ENCODE results near the gene COPB2.

Gene COPB2

DNA sequence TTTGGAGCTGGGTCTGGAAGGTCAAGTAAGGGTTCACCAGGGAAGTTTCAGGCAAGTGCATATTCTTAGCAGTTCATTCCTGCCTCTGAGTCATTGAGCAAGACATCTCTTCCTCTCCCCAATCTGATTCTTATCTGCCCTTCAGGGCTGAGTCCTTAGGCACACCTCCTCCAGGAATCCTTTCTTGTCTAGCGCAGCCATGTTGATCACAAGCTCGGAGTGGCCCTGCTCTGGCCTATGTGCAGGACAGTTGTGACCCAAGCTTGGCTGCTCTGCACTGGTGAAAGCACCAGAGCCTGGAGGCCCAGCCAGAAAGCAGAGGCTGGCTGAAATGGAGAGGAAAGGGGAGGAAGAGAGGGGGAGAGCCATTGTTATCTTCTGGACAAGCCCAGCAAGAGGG, 76.5 kb downstream of the COPB2 start:
- no peaks in the 10 kb centered on the region for H3K36me3 ChIP-seq (ENCODE audit: insufficient read depth, low read depth, low read length)
- H3K4me3 ChIP-seq (ENCODE audit: low read length), result no peak overlapping the region
- no peak overlapping the region for H3K9ac ChIP-seq (ENCODE audit: low read depth, low read length)
- H3K9me3 ChIP-seq (ENCODE audit: insufficient read depth, low read depth, low read length), result no peaks in the 10 kb centered on the region
- no peak overlapping the region for H3K27ac ChIP-seq (ENCODE audit: low read length)
- 0 out of 2 replicates have a peak, but pooled peaks cover 6% of the 10 kb centered on the region for H3K27me3 ChIP-seq (ENCODE audit: insufficient read depth, low read length)
- H3K4me1 ChIP-seq (ENCODE audit: insufficient read depth, low read length), result no peaks in the 10 kb centered on the region

DNA sequence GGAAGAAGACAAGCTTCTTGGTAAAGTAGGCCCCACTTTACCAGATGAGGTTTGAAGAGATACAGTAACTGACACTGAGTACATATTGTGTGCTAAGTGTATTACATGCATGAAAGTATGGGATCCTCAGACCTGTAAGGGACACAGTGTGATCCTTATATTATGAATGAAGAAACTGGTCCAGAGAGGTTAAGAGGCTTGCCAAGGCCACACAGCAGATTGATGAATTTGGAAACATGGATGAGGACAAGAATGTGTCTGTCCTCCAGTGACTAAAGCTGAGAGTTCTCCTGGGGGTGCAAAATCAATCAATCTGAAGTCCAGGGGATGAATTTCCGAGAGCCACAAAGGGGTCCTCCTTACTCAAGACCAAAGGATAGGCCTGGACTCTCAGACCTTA, 77.0 kb downstream of the COPB2 start:
- Histone ChIP-seq H3K4me1 (ENCODE audit: insufficient read depth, low read length) (no peaks in the 10 kb centered on the region), H3K36me3 (ENCODE audit: insufficient read depth, low read depth, low read length) (no peaks in the 10 kb centered on the region), H3K27me3 (ENCODE audit: insufficient read depth, low read length) (0 out of 2 replicates have a peak, but pooled peaks cover under 1% of the 10 kb centered on the region), H3K9ac (ENCODE audit: low read depth, low read length) (no peak overlapping the region), H3K27ac (ENCODE audit: low read length) (no peak overlapping the region), H3K4me3 (ENCODE audit: low read length) (no peak overlapping the region), H3K9me3 (ENCODE audit: insufficient read depth, low read depth, low read length) (no peaks in the 10 kb centered on the region)

DNA sequence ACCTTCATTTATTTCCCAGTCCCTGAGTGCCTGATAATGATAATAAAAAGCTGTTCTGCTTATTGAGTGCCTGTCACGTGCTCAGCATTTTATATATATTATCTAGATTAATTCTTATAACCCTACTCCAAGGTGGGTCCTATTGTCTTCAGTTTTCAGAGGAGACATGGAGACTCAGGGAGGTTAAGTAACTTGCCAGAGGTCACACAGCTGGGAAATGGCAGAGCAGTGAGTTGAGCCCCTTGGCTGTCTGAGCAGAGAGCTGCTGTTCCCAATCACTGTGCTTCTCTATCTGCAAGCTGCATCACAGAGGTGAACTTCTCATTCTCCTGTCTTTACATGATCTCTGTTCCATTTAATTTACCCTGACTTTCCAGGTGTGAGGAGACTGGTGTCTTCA, 77.9 kb downstream of the COPB2 start:
- Histone ChIP-seq H3K27ac (ENCODE audit: low read length) (no peak overlapping the region), H3K4me3 (ENCODE audit: low read length) (no peak overlapping the region), H3K27me3 (ENCODE audit: insufficient read depth, low read length) (no peaks in the 10 kb centered on the region), H3K36me3 (ENCODE audit: insufficient read depth, low read depth, low read length) (no peaks in the 10 kb centered on the region), H3K9me3 (ENCODE audit: insufficient read depth, low read depth, low read length) (no peaks in the 10 kb centered on the region), H3K9ac (ENCODE audit: low read depth, low read length) (no peak overlapping the region), H3K4me1 (ENCODE audit: insufficient read depth, low read length) (no peaks in the 10 kb centered on the region)

DNA sequence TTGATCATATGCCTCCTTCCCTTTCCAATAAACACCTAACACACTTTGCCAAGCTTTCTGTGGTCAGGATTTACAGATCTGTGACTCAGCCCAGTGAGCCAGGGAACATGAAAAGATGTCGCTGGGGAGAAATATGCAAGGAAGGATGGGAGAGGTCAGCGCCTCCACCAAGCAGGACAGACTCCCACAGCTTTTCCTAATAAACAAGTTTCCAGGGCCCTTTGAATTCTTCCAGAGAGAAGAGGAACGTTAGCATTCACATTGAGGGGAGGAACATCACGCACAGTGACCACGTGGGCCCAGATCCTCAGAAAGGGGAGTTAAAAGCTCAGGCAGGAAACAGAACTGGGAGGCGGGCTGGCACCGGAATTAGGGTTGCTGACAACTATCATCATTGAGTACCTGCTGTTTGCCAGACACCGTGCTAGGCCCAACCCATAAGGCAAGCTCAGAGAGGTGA, 78.9 kb downstream of the COPB2 start:
- Histone ChIP-seq H3K27ac (ENCODE audit: low read length) (no peak overlapping the region), H3K36me3 (ENCODE audit: insufficient read depth, low read depth, low read length) (no peaks in the 10 kb centered on the region), H3K4me3 (ENCODE audit: low read length) (no peak overlapping the region), H3K27me3 (ENCODE audit: insufficient read depth, low read length) (no peaks in the 10 kb centered on the region), H3K9ac (ENCODE audit: low read depth, low read length) (no peak overlapping the region), H3K9me3 (ENCODE audit: insufficient read depth, low read depth, low read length) (no peaks in the 10 kb centered on the region), H3K4me1 (ENCODE audit: insufficient read depth, low read length) (no peaks in the 10 kb centered on the region)

DNA sequence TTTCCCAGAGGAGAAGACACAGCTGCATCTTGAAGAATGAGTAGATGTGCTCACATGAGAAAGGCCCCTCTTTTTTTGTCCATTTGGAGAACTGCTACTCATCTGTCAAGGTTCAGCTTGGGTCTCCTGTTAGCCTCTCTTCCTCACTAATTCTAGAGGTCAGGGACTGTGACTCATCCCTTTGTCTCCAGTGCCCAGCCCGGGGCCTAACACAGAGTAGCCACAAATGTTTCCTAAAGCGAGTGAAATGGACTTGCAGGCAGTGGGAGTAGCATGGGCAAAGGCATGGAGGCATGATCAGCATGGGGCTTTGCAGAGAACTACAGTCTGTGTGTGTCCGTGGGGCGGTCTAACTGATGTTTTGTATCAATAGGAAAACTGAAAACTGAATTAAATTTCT, 79.6 kb downstream of the COPB2 start:
- Histone ChIP-seq H3K9me3 (ENCODE audit: insufficient read depth, low read depth, low read length) (no peaks in the 10 kb centered on the region), H3K27ac (ENCODE audit: low read length) (no peak overlapping the region), H3K36me3 (ENCODE audit: insufficient read depth, low read depth, low read length) (no peaks in the 10 kb centered on the region), H3K27me3 (ENCODE audit: insufficient read depth, low read length) (no peaks in the 10 kb centered on the region), H3K4me1 (ENCODE audit: insufficient read depth, low read length) (no peaks in the 10 kb centered on the region), H3K4me3 (ENCODE audit: low read length) (no peak overlapping the region), H3K9ac (ENCODE audit: low read depth, low read length) (no peak overlapping the region)

DNA sequence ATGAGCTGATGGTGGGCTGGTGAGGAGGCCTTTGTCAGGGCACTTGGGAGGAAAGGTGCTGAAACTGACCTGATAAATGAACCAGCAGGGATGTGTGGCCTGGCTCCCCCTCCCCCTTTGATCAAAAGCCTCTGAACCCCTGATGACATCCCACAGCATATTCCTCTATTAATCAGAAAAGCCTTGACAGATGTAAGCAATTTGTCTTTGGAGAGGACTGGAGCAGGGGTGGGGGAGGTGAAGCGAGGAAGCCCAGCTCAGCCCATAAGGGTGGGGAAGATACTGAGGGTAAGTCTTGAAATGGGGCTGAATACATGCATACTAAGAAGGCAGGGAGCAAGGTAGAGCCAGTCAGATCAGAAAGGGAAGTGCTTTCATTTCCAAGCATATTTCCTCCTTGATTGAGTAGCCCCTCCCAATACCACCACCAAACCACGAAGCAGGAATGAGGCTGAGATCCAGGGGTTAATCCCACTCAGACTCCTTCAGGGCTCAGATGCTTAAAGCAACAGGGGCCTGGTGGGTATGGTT, 80.3 kb downstream of the COPB2 start:
- H3K4me3 ChIP-seq (ENCODE audit: low read length), result no peak overlapping the region
- no peak overlapping the region for H3K9ac ChIP-seq (ENCODE audit: low read depth, low read length)
- no peak overlapping the region for H3K27ac ChIP-seq (ENCODE audit: low read length)
- H3K9me3 ChIP-seq (ENCODE audit: insufficient read depth, low read depth, low read length), result no peaks in the 10 kb centered on the region
- H3K4me1 ChIP-seq (ENCODE audit: insufficient read depth, low read length), result no peaks in the 10 kb centered on the region; the same call in 1 of the 2 replicates
- no peaks in the 10 kb centered on the region for H3K27me3 ChIP-seq (ENCODE audit: insufficient read depth, low read length)
- no peaks in the 10 kb centered on the region for H3K36me3 ChIP-seq (ENCODE audit: insufficient read depth, low read depth, low read length)

DNA sequence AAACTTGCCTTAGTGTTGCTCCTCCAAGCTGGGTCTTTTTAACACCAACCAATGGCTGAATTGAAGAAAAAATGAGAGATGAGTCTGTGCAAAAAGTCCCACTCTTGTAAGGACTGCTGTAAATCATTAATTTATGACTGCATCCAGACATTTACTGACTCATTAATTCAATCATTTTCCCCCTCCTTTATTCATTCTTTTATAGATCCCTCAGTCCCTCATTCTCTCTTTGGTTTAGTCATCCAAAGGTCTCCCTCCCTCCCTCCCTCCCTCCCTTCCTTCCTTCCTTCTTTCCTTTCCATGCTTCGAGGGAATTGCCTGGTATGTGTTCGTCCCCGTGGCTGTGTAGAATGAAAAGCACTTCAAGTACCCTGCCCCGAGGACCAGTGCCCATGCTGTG, 80.9 kb downstream of the COPB2 start:
- Histone ChIP-seq H3K27ac (ENCODE audit: low read length) (no peak overlapping the region), H3K9me3 (ENCODE audit: insufficient read depth, low read depth, low read length) (no peaks in the 10 kb centered on the region), H3K4me1 (ENCODE audit: insufficient read depth, low read length) (no peaks in the 10 kb centered on the region; the same call in 1 of the 2 replicates), H3K27me3 (ENCODE audit: insufficient read depth, low read length) (no peaks in the 10 kb centered on the region), H3K9ac (ENCODE audit: low read depth, low read length) (no peak overlapping the region), H3K36me3 (ENCODE audit: insufficient read depth, low read depth, low read length) (no peaks in the 10 kb centered on the region), H3K4me3 (ENCODE audit: low read length) (no peak overlapping the region)

DNA sequence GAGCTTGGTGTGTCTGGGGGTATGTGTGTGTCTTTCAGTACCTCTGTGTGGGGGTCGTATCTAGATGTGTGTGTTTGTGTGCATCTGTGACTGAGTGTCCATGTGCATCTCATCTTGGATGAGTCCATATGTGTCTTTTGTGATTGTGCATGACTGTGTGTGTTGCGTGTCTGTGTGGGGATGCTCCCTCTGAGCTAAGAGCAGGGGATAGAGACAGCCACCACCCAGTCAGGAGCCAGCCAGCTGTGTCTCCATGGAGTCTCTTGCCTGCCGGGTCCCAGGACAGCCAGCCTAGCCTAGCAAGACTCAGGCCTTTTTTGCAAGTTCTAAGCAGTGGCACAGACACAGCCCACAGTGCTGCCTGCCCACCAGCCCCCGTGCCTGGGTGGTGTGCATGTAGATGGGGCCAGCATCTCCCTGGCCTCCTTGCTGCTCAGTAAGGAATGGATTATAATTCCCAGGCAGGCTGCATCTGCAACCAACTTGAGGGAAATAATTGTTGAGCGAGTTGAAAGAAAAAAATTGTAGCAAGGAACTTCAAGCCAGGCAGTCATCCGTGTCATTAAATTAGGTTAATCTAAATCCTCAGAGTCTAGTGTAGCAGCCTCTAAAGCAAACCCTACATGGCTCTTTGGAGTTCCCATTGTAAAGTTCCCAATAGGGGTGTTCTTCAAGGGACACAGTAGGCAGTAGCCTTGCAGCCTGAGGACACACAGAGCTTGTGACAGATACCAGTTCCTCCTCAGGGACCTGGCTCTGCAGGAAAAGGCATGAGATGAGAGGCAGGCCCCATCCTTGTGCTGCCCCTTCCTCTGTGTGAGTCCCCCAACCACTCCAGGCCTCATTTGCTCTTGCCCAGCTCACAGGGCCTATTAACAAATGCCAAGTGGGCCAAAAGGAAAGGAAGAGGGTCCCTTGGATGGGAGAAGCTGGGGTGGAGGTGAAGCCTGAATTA, 81.6 kb downstream of the COPB2 start:
- H3K27ac ChIP-seq (ENCODE audit: low read length), result no peak overlapping the region
- H3K27me3 ChIP-seq (ENCODE audit: insufficient read depth, low read length), result no peaks in the 10 kb centered on the region
- H3K36me3 ChIP-seq (ENCODE audit: insufficient read depth, low read depth, low read length), result no peaks in the 10 kb centered on the region
- no peak overlapping the region for H3K4me3 ChIP-seq (ENCODE audit: low read length)
- no peaks in the 10 kb centered on the region for H3K9me3 ChIP-seq (ENCODE audit: insufficient read depth, low read depth, low read length)
- no peak overlapping the region for H3K9ac ChIP-seq (ENCODE audit: low read depth, low read length)
- no peaks in the 10 kb centered on the region; the same call in 1 of the 2 replicates for H3K4me1 ChIP-seq (ENCODE audit: insufficient read depth, low read length)

Data from iPS-20b (cell line).